GM19099 (cell line): ENCODE measurements around the gene FBXW8.

Experiments
- POLR2A ChIP-seq: IDR thresholded peaks from 3 replicates; pipeline ENCODE4 v1.6.1; 2011; ENCODE audit warnings: low read depth; ENCODE audit not compliant: insufficient read length; ENCODE audit errors: extremely low read depth

FBXW8 gene

DNA sequence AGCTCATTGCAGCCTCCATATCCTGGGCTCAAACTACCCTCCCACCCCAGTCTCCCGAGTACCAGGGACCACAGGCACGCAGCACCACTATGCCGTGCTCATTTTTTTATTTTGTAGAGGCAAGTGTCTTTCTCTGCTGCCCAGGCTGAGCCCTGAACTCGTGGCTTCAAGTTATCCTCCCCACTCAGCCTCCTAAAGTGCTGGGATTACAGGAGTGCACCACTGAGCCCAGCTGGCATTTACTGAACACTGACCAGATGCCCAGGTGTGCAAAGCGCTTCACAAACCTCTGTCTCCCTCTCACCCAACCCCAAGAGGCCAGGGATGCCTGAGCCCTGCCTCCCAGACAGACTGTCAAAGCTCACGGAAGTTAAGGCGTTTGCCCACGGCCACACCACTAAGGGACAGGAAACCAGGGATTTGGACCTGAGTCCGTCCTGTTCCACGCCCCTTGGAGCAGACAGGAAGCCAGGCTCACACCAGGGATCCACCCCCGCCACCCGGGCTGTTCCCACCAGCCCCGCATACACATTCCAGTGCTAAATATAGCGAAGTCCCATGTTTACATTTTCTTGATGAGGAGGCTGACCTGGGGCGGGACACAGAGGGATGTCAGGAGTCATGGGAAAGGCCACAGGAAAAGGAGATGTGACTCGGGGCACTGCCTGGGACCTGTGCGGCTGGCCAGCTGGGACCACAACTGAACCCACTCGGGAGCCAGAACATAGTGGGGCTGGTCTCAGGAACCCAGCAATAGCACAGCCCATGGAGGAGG is 137.2 kb downstream of the FBXW8 start:
- no peak for TF ChIP-seq POLR2A

DNA sequence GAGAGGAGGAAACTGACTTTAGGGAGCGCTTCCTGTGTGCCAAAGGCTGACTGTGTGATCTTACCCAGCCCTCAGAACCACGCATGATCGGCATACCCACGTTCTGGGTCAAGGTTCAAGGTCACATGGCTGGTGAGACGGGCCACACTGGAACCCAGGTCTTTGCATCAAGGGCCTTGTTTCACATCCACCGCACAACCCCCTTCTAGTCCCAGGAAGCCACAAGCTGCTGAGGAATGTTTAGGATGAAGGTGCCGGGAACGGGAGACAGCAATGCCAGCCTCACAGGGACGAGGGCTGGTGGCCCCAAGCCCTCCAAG is 137.8 kb downstream of the FBXW8 start:
- TF ChIP-seq POLR2A = no peak

GRCh38 chr12:117049295-117049694 is 138.5 kb downstream of the FBXW8 start:
- no peak for TF ChIP-seq POLR2A

GRCh38 chr12:117050060-117050459 is 139.3 kb downstream of the FBXW8 start:
- TF ChIP-seq POLR2A = no peak

DNA sequence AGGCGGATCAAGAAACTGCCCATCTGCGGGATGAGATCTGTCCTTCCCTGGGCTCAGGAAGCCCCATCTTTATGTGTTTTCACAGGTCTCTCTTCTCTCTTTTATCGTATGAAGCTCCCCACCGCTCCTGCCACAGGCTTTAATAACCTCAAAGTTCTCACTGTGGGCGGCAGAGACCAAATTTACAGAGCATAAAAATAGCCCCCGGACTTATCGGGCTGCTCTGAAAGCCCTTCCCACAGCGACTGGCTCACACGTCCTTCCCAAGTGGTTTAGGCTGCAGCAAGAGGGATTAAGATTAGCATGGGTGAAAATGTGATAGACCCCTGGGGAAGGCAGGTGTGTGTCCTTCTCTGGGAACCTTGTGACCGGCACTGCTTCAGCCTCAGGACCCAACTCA is 140.6 kb downstream of the FBXW8 start:
- TF ChIP-seq POLR2A = no peak

DNA sequence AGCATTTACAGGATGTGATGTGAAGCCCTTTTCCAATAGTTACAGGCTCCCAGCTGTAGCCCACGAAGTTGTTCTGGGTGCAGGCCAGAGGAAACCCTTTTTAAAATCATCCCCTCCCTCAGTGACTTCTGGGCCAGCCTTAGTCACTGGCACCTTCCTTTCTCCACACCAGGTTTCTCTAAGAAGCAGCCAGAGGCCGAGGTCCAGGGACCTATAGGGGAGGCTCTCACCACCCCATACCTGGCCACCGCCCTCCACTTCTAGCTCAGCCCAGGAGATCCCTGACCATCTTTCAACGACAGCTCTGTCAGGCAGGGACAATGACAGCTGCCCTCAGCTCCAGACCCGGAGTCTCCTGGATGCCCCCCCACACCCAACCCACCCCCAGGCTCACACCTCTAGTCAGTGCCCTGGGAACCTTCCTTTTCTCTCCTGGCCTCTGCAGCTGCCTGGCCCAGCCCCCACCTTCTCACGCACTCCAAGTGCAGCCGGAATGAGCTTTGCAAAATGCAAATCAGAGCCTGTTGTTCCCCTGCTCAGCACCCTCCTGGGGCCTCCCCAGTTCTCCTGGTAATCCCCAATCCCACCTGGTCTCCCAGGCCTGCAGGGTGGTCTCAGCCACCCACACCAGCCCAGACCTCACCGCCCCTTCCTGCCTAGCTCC is 141.8 kb downstream of the FBXW8 start:
- TF ChIP-seq POLR2A = no peak

GRCh38 chr12:117053050-117053400 is 142.3 kb downstream of the FBXW8 start:
- no peak for TF ChIP-seq POLR2A

DNA sequence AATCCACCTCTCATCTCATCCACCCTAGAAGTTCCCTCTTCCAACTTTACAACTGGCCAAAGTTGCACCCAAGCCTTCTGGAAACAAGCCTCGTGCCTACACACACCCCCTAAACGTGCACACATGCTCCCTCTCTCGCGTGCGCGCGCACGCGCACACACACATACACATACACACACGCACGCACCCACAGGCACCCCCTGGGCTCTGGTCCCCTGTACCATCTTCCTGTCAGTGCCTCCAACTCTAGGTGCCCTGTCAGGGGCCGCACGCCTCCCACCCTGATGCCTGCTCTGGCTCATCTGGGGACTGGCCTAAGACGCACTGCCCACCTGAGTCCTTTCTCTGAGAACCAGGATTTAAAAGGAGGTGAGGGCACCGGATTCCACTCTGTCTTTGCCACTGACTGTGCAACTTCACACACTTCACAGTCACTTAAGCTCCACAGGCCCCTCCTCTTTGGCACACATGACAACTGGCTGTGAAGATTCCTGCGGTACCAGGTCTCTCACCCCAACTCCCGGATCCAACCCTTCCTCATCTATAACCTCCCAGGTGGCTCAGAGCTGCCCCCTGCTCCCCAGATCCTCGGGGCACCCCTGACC is 142.9 kb downstream of the FBXW8 start:
- no peak for TF ChIP-seq POLR2A

DNA sequence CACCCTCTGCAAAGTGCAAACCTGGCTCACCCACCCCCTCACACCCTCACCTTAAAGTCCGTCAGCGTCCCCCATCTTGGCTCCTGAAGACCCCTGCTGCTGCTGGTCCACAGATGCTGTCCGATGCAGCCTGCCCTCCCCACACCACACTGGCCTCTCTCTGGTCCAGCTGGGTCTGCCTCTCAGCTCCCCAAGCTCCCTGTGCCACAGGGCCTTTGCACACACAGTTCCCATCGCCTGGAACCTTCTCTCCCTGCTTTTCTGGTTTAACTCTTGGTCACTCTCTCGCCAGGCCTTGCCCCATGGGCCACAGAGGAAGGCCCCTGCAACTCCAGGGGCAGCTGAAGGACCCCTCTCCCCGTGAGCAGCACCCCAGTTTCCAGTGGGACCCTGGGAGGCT is 143.5 kb downstream of the FBXW8 start:
- TF ChIP-seq POLR2A = no peak

DNA sequence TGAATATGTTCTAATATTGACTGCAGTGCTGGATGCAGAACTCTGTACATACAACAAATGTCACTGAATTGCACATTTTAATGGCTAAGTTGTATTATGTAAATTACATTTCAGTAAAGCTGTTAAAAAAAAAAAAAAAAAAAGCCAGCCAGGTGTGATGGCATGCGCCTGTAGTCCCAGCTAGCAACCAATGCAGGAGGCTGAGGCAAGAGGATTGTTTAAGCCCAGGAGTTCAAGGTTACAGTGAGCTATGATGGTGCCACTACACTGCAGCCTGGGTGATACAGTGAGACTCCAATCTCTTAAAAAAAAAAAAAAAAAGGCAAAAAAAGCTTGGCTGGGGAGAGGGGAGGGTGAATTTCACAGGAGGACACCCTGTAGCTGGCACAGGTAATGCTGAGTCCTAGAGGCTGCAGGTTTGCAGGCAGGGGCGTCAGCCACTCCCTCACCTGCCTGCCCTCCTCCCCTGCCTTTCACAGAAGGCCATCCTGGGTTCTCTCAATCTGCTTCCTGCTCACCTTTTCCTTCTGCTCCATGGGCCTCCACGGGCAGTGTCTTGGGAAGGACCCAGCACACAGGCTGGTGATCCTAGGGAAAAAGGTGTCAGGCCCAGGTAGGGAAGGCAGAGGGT is 147.8 kb downstream of the FBXW8 start:
- no peak for TF ChIP-seq POLR2A

GRCh38 chr12:117059156-117059555 is 148.4 kb downstream of the FBXW8 start:
- TF ChIP-seq POLR2A = no peak

DNA sequence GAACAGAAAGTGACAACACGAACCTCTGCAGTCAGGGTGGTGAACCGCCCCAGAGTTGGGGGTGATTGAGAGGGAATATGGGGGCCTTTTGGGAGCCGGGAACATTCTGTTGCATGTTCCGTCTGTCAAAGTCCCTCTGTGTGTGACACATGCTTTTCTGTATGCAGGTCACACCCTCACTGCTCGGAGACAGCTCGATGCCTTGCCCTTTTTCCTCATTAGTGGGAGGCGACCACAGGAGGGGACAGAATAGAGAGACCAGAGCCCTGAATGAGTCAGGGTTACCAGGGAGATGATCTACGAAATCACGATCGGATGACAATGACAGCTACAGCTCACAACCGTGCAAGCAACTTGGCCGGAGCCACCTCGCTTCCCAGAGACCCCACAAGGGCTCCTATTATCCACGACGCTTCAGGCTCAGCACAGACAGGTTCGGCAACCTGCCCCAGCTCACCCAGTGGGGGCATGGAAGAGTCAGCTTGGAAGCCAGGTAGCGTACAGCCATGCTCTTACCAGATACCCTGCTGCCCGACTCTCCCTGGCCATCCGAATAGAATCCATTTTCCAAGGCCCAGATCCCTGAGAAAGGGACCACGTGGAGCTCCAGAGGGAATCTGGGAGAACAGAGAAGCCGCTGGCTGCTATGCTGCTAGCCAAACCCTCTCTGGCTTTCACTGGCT is 149.6 kb downstream of the FBXW8 start:
- TF ChIP-seq POLR2A = no peak

- TF ChIP-seq POLR2A = no peak
Observed at GRCh38 chr12:117060929-117061305, 150.2 kb downstream of the FBXW8 start.

DNA sequence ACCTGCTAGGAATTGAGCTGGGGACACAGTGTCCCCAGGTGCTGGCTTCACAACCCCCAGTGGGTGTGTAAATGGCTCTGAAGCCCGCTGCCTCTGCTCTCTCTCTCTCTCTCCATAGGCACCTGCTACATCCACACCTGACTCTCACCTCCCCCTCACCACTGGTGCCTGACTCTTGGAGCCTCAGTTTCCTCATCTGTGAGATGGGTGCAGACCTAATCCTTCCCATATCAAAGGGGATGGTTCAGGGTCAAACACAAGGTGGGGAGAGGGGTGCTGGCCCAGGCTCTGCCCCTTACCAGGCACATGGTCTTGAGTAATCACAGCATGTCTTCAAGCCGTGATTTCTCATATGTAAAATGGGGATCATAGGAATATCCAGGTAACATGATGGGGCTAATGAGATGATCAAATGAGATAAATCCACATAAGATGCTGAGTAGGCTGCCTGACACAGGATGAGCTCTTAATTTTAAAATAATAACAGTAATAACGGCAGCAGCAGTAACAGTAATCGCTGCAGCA is 150.9 kb downstream of the FBXW8 start:
- TF ChIP-seq POLR2A = no peak
